SJCRH30 (cell line): ENCODE results near the gene HTR3A. TPM values are rescaled to one million over a fixed set of nuclear protein-coding genes. Genes with fewer than 3 reads are reported as not detected.
A peak's percentile ranks its signal among the peaks of the same experiment; 100 is the strongest.

ENCODE experiments used
- DNase-seq, 2 experiments: peaks; one replicate each; pipeline ENCODE4 v3.0.0-alpha.2; 2015 to 2020
- H3K27ac ChIP-seq: fragments of 250-450 bp; sonication (Bioruptor Pico); 2 replicates; pipeline ENCODE4 v1.5.1; 2020; ENCODE audit warnings: mild to moderate bottlenecking, moderate library complexity
- H3K27me3 ChIP-seq: fragments of 250-450 bp; sonication (Bioruptor Pico); 2 replicates; pipeline ENCODE4 v1.5.1; 2020; ENCODE audit warnings: mild to moderate bottlenecking, moderate library complexity
- H3K36me3 ChIP-seq: fragments of 250-450 bp; sonication (Bioruptor Pico); 2 replicates; pipeline ENCODE4 v1.5.1; 2020; ENCODE audit warnings: mild to moderate bottlenecking, moderate library complexity
- H3K4me1 ChIP-seq: fragments of 250-450 bp; sonication (Bioruptor Pico); 2 replicates; pipeline ENCODE4 v1.5.1; 2020; ENCODE audit warnings: mild to moderate bottlenecking, moderate library complexity
- H3K4me3 ChIP-seq: fragments of 250-450 bp; sonication (Bioruptor Pico); 2 replicates; pipeline ENCODE4 v1.5.1; 2020; ENCODE audit warnings: mild to moderate bottlenecking, moderate library complexity
- H3K9me3 ChIP-seq: fragments of 250-450 bp; sonication (Bioruptor Pico); replicated peaks from 2 replicates; pipeline ENCODE4 v1.5.1; 2020; ENCODE audit warnings: mild to moderate bottlenecking, moderate library complexity
- total RNA-seq: library from RNA; depleted of rRNA; stranded (reverse); fragments of >200 nt; shearing (Covaris generic); gene quantifications from 2 replicates; pipeline ENCODE4 v1.2.3, GENCODE V29; 2014

The HTR3A gene
- total RNA-seq, 1 experiment from 2014 or later = not detected

DNA sequence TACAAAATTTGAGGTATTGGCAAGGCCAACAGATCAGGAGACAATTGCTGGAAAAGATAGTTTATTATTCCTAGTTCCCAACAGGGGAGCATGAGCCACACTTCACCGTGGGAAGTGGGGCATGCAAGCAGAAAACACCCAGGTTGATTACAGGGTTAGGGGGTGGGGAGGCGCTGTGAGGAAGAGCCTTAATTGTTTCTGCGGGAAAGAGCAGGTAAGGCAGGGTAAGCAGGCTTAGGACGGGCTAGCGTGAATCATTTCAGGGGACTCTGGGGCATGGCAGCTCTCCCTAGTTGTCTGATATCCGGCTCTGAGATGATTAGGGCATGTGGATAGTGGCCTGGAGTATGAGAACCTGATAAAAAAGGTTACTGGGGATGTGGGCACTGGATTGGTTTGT lies 20.7 kb upstream of the HTR3A start:
- DNase-seq = no peak
- H3K27me3 ChIP-seq = no peaks in the 10 kb centered on the region
- H3K36me3 ChIP-seq = no peaks in the 10 kb centered on the region
- H3K9me3 ChIP-seq = no peaks in the 10 kb centered on the region
- no peak overlapping the region for H3K27ac ChIP-seq
- no peaks in the 10 kb centered on the region for H3K4me1 ChIP-seq
- H3K4me3 ChIP-seq = no peak overlapping the region

DNA sequence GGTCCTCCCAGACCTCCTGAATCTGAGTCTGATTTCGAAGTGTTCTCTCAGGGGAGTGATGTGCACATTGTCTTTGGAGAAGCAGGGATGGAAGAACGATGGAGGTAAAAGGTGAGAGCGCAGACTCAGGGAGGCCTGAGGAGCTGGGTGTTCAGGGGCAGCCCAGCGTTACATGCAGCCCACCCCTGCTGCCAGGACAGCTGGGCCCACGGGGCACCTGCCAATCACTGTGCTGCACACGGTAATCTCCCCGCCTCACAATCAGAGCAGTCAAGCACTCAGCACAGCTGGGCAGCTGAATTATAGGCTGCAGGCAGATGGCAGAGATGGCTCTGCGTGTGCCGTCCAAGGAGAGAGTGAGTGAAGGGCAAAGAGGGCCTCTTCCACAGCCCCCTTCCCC lies 17.9 kb upstream of the HTR3A start:
- H3K27me3 ChIP-seq = no peaks in the 10 kb centered on the region
- no peaks in the 10 kb centered on the region for H3K4me1 ChIP-seq
- H3K36me3 ChIP-seq = no peaks in the 10 kb centered on the region
- peak in 1 of 2 experiments; percentile 8 for DNase-seq
- no peak overlapping the region for H3K4me3 ChIP-seq
- no peak overlapping the region for H3K27ac ChIP-seq
- no peaks in the 10 kb centered on the region for H3K9me3 ChIP-seq

- H3K4me1 ChIP-seq = no peaks in the 10 kb centered on the region
- no peak overlapping the region for H3K4me3 ChIP-seq
- no peaks in the 10 kb centered on the region for H3K36me3 ChIP-seq
- no peaks in the 10 kb centered on the region for H3K27me3 ChIP-seq
- no peaks in the 10 kb centered on the region for H3K9me3 ChIP-seq
- H3K27ac ChIP-seq = no peak overlapping the region
- DNase-seq = no peak
Observed at GRCh38 chr11:113960702-113961330, 14.1 kb upstream of the HTR3A start.

DNA sequence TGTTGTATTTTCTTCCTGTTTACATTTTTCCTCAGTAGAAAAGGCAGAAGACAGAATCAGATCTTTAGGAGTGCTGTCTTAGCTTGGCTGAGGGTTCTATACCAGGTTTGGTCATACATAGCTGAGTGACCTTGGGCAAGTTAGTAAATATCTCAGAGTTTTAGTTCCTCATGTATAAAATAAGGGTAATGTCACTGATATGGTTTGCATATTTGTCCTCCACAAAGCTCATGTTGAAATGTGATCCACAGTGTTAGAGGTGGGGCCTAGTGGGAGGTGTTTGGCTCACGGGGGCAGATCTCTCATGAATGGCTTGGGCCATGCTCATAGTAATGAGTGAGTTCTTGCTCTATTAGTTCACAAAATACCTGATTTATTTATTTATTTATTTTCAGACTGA lies 7.5 kb upstream of the HTR3A start:
- H3K27ac ChIP-seq = no peak overlapping the region
- no peaks in the 10 kb centered on the region for H3K9me3 ChIP-seq
- H3K4me1 ChIP-seq = no peaks in the 10 kb centered on the region
- no peaks in the 10 kb centered on the region for H3K36me3 ChIP-seq
- no peak for DNase-seq
- no peaks in the 10 kb centered on the region for H3K27me3 ChIP-seq
- H3K4me3 ChIP-seq = no peak overlapping the region

DNA sequence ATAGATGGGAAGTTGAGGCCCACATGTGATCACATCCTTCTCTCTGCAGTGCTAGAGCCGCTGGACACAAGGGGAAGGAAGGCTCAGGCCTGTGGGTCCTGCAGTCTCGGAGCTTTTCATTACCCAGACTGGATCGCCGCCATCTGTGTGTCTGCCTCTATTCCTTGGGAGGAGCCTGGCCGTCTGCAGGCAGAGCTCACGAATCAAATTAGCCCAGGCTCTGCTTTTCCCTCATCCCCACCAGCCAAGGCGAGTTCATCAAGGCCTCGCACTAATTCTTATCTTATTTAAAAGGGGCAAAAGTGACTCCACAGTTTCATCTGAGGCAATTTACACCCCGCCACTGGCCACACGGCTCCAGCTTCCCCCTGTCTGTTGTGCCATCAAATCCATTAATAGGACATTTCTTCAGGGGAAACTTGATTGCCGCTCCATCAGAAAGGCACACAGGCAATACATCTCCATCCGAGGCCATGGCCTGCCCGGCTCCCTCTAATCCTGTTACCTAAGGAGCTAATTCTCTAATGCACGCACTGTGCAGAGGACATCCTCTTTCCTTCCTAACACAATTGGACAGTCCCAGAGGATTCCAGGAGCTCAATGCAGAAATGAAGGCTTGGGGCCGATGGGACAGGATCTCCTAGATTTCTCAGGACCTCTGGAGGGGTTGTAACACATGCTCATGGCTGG lies 3.3 kb upstream of the HTR3A start:
- no peak for DNase-seq
- H3K27me3 ChIP-seq = no peaks in the 10 kb centered on the region
- no peaks in the 10 kb centered on the region for H3K36me3 ChIP-seq

DNA sequence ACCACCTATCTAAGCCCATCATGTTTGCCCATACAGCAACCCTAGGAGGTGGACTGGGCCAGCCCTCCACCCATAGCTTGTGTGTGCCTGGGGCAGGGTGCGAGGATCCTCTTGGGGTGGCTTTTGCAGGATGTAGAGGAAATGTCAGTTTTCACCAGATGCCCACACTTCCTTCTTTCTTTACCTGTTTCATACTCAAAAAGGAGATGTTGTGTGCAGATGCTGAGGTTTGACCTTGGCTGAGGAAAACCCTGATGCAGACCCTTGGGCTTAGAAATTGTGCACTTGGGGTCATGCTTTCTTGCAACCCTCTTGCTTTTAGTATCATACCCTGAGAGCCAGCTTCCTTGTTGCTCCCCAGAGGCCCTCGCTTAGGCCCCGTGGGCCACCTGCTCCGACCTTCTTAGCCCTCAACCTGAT lies 2.2 kb downstream of the HTR3A start:
- Histone ChIP-seq H3K4me3 (no peak overlapping the region), H3K36me3 (no peaks in the 10 kb centered on the region), H3K4me1 (peaks cover 5% of the 10 kb centered on the region; the same call in 1 of the 2 replicates), H3K27ac (no peak overlapping the region), H3K9me3 (no peaks in the 10 kb centered on the region), H3K27me3 (no peaks in the 10 kb centered on the region)
- DNase-seq = no peak

More for the DNA sequence above, 3.3 kb upstream of the HTR3A start:
- Histone ChIP-seq H3K27ac (no peak overlapping the region), H3K4me3 (no peak overlapping the region), H3K4me1 (peaks cover 5% of the 10 kb centered on the region; the same call in 1 of the 2 replicates), H3K9me3 (no peaks in the 10 kb centered on the region)

GRCh38 chr11:113977701-113978100 lies 2.8 kb downstream of the HTR3A start:
- Histone ChIP-seq H3K27me3 (no peaks in the 10 kb centered on the region), H3K4me3 (no peak overlapping the region)

DNA sequence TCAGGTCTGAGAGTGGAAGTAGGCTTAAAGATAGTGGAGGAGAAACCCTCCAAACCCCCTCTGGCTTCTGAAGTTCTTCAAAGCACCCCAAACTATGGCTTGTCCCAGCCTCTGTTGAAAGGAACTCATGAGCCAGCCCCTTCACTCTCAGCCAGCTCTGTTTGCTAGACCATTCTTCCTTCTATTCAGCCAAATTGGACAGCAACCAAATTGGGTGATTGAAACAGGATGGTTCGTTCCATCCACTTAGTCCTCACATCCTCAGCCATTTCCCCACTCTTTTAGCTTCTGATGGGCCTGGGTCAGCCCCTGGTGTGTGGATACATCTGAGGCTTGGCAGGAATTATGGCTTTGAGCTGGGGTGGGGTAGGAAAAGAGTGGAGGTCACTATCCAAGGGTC lies 4.5 kb downstream of the HTR3A start:
- H3K4me1 ChIP-seq = peaks cover 5% of the 10 kb centered on the region; the same call in 1 of the 2 replicates
- H3K27ac ChIP-seq = no peak overlapping the region
- no peak for DNase-seq
- no peak overlapping the region for H3K4me3 ChIP-seq
- H3K9me3 ChIP-seq = no peaks in the 10 kb centered on the region
- no peaks in the 10 kb centered on the region for H3K36me3 ChIP-seq
- no peaks in the 10 kb centered on the region for H3K27me3 ChIP-seq

More at GRCh38 chr11:113977701-113978100, 2.8 kb downstream of the HTR3A start:
- peaks cover 5% of the 10 kb centered on the region; the same call in 1 of the 2 replicates for H3K4me1 ChIP-seq
- H3K9me3 ChIP-seq = no peaks in the 10 kb centered on the region
- H3K36me3 ChIP-seq = no peaks in the 10 kb centered on the region
- H3K27ac ChIP-seq = no peak overlapping the region
- DNase-seq = no peak

- H3K9me3 ChIP-seq = no peaks in the 10 kb centered on the region
- H3K27me3 ChIP-seq = no peaks in the 10 kb centered on the region
- H3K27ac ChIP-seq = no peak overlapping the region
- no peaks in the 10 kb centered on the region for H3K36me3 ChIP-seq
- no peaks in the 10 kb centered on the region for H3K4me1 ChIP-seq
- no peak overlapping the region for H3K4me3 ChIP-seq
- DNase-seq = no peak
Observed at GRCh38 chr11:113980785-113981184, 5.9 kb downstream of the HTR3A start.

DNA sequence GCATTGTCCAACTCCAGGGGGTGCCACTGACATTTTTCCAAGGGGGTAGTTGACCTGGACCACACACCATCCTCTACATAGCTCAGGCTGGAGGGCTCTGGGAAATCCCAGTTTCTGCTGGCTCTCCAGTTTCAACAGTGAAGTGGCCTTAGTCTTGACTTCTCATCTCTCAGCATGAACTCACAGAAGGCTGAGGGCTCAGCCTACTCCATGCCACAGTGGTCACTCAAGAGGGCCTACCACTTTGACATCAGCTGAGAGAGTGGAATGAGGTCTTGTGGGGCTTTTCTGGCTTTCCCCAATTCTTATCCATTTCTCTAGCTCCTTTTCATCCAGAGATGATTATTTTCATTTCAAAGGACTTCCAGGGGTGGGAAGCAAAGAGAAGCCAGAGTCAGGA lies 7.4 kb downstream of the HTR3A start:
- Histone ChIP-seq H3K27me3 (no peaks in the 10 kb centered on the region), H3K4me1 (no peaks in the 10 kb centered on the region), H3K27ac (no peak overlapping the region), H3K4me3 (no peak overlapping the region), H3K36me3 (no peaks in the 10 kb centered on the region), H3K9me3 (no peaks in the 10 kb centered on the region)
- DNase-seq = no peak

GRCh38 chr11:113984781-113985180 lies 9.9 kb downstream of the HTR3A start:
- no peaks in the 10 kb centered on the region for H3K27me3 ChIP-seq
- H3K36me3 ChIP-seq = no peaks in the 10 kb centered on the region
- no peaks in the 10 kb centered on the region for H3K4me1 ChIP-seq
- H3K27ac ChIP-seq = no peak overlapping the region
- no peak overlapping the region for H3K4me3 ChIP-seq
- no peak for DNase-seq
- H3K9me3 ChIP-seq = no peaks in the 10 kb centered on the region

- no peaks in the 10 kb centered on the region for H3K27me3 ChIP-seq
- no peak for DNase-seq
- H3K36me3 ChIP-seq = no peaks in the 10 kb centered on the region
- no peak overlapping the region for H3K4me3 ChIP-seq
- no peak overlapping the region for H3K27ac ChIP-seq
- H3K4me1 ChIP-seq = no peaks in the 10 kb centered on the region
- H3K9me3 ChIP-seq = no peaks in the 10 kb centered on the region
Observed at GRCh38 chr11:113985906-113986305, 11.0 kb downstream of the HTR3A start.

DNA sequence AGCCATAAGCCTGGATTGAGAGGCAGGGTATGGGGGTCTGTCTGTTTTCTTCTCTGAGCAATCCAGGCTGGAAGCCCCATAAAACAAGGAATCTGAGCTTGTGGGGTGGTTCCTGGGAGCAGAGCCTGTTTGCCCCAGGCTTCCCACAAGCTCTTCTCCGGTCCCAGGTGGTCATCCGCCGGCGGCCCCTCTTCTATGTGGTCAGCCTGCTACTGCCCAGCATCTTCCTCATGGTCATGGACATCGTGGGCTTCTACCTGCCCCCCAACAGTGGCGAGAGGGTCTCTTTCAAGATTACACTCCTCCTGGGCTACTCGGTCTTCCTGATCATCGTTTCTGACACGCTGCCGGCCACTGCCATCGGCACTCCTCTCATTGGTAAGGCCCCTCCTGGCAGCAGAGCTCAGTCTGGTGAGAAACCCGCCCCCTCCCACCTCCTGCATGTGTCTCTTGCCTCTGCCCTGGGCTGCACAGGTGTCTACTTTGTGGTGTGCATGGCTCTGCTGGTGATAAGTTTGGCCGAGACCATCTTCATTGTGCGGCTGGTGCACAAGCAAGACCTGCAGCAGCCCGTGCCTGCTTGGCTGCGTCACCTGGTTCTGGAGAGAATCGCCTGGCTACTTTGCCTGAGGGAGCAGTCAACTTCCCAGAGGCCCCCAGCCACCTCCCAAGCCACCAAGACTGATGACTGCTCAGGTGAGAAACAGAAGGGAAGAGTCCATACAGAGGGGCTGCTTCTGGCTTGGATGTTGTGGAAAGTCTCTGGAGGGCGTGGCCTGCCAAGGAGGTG lies 11.6 kb downstream of the HTR3A start:
- no peaks in the 10 kb centered on the region for H3K4me1 ChIP-seq
- H3K4me3 ChIP-seq = no peak overlapping the region
- DNase-seq = no peak
- H3K27ac ChIP-seq = no peak overlapping the region
- no peaks in the 10 kb centered on the region for H3K36me3 ChIP-seq
- H3K9me3 ChIP-seq = no peaks in the 10 kb centered on the region
- no peaks in the 10 kb centered on the region for H3K27me3 ChIP-seq

DNA sequence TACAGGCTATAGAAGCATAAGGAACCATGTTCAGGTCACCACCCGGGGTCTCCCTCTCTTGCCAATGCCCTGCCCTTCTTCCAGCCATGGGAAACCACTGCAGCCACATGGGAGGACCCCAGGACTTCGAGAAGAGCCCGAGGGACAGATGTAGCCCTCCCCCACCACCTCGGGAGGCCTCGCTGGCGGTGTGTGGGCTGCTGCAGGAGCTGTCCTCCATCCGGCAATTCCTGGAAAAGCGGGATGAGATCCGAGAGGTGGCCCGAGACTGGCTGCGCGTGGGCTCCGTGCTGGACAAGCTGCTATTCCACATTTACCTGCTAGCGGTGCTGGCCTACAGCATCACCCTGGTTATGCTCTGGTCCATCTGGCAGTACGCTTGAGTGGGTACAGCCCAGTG lies 14.5 kb downstream of the HTR3A start:
- DNase-seq = no peak
- Histone ChIP-seq H3K27ac (no peak overlapping the region), H3K4me3 (no peak overlapping the region), H3K9me3 (no peaks in the 10 kb centered on the region), H3K36me3 (no peaks in the 10 kb centered on the region), H3K27me3 (no peaks in the 10 kb centered on the region), H3K4me1 (no peaks in the 10 kb centered on the region)

DNA sequence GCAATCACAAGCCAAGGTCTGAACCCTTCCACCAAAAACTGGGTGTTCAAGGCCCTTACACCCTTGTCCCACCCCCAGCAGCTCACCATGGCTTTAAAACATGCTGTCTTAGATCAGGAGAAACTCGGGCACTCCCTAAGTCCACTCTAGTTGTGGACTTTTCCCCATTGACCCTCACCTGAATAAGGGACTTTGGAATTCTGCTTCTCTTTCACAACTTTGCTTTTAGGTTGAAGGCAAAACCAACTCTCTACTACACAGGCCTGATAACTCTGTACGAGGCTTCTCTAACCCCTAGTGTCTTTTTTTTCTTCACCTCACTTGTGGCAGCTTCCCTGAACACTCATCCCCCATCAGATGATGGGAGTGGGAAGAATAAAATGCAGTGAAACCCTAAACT lies 15.0 kb downstream of the HTR3A start:
- Histone ChIP-seq H3K4me1 (no peaks in the 10 kb centered on the region), H3K9me3 (no peaks in the 10 kb centered on the region), H3K4me3 (no peak overlapping the region), H3K36me3 (no peaks in the 10 kb centered on the region), H3K27ac (no peak overlapping the region), H3K27me3 (no peaks in the 10 kb centered on the region)
- DNase-seq = no peak
